ENCODE results near the gene CLDND2. TPM values are rescaled to one million over a fixed set of nuclear protein-coding genes. Genes with fewer than 3 reads are reported as not detected.

The CLDND2 gene
- total RNA-seq, 1 donor from 2014 or later: not detected

DNA sequence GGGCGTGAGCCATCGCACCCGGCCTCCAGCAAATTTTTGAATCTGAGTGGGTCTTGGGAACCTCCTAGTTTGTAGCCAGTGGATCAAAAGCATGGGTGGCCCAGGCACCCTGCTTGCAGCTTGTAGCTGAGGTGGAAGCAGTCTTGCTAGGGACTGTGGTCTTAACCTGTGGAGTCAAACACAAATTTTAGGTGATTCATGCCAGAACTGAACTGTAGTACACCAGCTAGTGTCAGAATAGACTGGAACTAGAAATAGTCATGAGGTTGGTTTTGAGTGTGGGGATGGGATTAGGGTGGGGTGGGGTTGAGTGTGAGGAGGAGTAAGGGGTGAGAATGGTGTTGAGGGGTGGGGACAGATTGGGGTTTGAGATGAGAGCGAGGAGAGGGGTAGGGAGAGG, 13.2 kb upstream of the CLDND2 start:
- no peak for DNase-seq (ENCODE audit: low read depth, low spot score)

DNA sequence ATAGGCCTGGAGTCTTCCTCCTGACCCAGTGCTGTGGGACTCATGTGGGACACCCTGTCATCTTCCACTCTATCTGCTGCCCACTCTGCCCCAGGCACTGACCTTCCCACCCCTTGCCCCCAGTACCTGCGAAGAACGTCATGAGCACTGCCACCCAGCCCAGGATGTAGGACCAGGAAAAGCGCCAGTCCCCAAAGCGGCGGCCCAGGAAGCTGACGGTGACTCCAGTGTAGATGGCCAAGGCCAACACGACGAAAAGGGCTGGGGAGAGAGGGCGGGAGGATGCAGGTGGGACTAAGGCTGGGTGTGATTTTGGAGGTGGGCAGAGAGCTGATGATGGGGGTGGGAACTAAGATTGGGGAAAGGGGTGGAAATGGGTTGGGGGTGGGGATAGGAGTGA, 11.6 kb upstream of the CLDND2 start:
- no peak for DNase-seq (ENCODE audit: low read depth, low spot score)

DNA sequence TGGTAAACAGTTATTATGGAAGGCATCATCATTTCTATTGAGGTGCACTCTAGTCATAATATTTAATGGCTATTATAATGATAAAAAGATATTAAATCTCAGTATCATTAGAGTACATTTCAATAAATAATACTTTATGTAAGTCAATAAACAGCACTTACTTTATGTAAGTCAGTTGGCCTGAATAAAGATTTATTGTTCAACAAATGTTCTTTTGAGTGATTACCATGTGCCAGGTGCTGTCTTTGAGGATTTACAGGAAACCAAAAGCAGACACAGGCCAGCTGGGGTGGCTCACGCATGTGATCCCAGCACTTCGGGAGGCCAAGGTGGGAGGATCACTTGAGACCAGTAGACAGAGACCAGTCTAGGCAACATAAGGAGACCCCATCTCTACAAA, 8.6 kb upstream of the CLDND2 start:
- no peak for DNase-seq (ENCODE audit: low read depth, low spot score)

DNA sequence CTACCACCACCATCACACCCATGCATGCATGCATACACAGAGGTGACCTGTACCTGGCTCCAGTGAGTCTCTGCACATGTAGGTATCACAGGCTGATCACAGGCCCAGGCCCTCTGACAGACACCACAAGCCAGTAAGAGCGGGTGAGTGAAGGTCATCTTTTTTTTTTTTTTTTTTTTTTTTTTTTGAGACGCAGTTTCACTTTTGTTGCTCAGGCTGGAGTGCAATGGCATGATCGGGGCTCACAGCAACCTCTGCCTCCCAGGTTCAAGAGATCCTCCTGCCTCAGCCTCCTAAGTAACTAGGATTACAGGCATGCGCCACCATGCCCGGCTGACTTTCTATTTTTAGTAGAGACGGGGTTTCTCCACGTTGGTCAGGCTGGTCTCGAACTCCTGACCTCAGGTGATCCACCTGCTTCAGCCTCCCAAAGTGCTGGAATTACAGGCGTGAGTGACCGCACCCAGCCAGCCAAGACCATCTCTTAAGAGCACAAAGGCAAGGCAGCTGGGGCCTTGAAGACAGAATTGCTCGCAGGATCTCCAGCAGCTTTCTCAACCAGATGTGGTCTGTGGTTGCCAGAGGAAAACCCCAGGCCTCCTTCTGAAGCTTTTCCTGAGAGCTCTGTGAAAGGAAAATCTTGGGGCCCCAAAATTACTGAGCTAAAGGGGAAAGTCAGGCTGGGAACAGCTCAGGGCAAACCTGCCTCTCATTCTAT, 6.9 kb upstream of the CLDND2 start:
- DNase-seq (ENCODE audit: low read depth, low spot score): no peak

DNA sequence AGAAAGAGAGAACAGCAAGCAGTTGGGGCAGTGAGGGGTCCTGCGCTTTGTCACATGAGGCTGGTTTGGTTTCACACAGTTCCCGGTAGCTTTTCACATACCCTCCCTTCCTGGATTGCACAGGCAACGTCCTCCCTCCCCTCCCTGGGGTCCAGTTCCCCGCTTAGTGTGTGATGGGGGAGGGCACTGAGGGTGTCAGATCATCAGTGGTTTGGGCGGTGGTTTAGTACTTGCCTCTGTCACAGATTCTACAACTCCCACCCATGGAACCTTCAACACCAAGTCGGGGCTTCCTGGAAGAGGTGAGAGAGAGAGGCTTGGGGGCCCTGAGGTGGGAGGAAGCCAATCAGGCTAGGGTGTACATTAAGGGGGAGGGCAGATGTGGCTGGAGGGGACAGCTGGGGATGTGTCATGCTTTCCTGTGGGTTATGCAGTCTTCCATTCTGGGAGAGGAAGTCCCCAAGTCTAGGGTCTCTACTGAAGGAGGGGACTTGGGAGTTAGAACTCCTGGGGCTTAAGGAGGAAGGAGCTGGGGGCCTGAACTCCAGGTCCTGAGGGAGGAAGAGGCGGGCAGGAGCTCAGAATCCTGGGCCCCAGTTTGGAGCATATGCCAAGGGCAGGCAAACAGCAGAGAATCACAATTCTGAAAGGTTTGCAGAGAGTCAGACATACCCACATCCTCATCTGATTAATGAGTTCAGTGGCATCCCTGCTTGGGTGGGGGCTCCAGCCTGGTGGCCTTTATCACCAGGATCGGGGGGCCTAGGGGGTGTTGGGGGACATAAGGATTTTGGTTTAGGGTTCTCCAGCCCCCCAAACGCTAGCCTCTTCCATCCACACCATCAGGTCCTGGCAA, 4.1 kb upstream of the CLDND2 start, which contains the start of gene NKG7:
TSS of gene NKG7 (minus strand) at position 6 of the 856 bp plus-strand sequence. CDS start 119 bp downstream, outside the sequence.
- no peak for DNase-seq (ENCODE audit: low read depth, low spot score)

DNA sequence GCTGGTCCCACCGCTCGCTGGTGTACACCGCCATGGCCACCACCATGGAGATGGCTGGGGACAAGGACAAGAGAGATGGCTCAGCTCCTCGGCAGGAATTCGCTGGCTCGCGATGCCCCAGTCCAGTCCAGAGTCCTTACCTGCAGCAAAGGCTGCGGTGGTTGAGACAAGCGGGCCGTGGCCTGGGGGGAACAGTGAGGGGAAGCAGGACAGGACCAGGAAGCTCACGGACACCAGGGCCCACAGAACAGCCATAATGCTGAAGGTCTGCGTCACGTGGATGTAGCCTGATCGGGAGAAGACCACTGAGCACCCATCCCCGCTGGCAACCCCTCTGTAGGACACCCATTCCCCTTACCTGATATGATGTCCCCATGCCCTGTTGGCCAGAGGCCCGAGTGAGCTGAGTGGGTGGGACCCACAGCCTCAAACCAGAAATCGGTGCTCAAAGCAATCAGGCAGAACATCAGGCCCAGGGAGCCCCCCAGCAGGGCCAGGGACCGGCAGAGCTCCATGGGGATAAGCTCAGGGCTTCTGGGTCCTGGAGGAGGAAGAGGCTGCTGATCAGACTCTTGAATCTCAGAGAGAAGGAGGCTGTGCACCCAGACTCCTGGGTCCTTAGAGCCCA, 3.3 kb upstream of the CLDND2 start:
- DNase-seq (ENCODE audit: low read depth, low spot score): no peak

DNA sequence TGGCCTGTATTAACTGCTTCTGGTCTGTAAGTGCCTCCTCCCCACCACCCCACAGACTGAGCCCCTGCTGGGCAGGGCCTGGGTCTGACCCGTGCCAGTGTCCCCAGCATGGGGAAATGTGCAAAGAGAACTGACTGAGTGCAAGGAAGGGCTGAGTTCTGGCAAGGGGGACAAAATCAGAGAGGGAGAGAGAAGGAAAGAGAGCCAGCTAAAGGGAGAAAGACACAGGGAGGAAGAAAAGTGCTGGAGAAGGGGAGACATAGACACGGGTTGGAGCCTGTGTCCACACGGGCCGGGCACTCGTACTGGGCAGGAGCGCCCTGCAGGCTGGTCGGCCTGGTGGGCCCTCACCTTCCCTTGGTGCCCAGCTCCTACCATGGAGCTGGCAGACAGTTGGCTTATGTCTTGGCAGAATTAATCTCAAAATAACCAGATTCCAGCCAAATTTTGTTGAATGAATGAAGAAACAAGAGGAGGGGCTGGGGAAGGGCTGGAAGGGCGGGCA, 2.4 kb upstream of the CLDND2 start:
- DNase-seq (ENCODE audit: low read depth, low spot score): no peak

DNA sequence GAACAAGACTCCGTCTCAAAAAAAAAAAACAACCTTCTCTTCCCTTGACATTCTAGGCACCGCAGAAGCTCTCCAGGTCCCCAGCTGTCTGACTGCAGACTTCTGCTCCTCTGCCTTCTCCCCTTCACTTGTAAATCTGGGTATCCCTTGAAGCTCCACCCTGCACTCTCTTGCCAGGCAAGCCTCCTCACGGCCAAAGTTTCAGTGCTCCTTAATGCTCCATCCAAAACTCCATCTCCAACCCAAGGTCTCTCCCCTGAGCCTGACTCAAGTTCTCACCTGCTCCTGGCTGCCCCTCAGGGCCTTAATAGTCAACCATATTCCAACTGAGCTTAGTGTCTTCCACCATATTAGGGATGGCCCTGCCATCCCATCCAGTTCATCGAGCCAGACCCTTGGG, 1.4 kb upstream of the CLDND2 start:
- DNase-seq (ENCODE audit: low read depth, low spot score): no peak

DNA sequence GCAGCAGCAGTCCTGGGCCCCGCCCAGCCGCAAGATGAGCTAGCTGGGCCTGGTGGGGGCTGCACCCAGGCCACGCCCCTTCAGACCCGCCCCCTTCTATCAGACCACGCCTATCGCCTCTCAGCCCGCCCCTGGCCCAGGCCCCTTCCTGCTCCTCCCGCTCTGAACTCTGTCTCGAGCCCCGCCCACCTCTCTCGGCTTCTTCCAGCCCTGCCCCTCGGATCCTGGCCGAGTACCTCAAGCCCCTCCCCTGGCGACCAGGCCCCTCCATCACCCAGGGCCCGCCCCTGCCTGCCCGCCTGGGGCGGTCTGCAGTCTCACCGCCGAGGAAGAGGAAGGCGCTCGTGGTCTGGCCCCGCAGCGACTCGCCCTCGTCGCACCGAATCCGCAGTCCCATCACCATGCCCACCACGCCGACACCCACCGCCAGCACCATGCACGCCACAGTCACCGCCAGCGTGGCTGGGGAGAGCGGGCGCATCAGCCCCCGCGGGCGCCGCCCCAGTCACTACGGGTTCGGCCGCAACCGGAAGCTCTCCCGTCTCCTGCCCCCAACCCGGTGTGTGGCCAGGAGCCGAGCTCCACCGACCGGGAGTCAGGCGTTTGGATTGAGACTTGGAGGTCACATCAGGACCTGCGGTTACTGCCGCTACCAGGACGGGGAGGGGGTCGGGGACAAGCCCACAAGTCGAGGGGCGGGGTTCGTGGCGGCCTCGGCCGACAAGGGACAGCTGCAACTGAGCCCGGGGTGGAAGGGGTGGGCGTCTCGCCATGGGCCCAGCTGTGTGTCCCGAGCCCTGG, 1.0 kb downstream of the CLDND2 start:
- peak; percentile 93 for DNase-seq (ENCODE audit: low read depth, low spot score)

DNA sequence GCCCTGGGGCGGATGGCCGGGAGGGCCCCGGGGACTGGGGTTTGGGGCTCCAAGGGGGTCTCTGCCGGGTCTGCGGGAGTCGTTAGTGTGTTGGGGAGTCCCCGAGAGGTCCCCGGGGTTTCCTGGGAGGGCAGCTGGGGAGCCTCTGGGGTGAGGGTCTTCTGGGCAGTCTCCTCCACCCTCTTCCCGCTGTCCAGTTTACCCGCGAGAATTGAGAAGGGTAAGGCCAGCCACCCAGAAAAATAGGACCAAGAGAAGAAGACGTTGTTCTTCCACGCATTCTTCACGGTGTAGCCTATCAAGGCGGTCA, 1.6 kb downstream of the CLDND2 start:
- DNase-seq (ENCODE audit: low read depth, low spot score): no peak

DNA sequence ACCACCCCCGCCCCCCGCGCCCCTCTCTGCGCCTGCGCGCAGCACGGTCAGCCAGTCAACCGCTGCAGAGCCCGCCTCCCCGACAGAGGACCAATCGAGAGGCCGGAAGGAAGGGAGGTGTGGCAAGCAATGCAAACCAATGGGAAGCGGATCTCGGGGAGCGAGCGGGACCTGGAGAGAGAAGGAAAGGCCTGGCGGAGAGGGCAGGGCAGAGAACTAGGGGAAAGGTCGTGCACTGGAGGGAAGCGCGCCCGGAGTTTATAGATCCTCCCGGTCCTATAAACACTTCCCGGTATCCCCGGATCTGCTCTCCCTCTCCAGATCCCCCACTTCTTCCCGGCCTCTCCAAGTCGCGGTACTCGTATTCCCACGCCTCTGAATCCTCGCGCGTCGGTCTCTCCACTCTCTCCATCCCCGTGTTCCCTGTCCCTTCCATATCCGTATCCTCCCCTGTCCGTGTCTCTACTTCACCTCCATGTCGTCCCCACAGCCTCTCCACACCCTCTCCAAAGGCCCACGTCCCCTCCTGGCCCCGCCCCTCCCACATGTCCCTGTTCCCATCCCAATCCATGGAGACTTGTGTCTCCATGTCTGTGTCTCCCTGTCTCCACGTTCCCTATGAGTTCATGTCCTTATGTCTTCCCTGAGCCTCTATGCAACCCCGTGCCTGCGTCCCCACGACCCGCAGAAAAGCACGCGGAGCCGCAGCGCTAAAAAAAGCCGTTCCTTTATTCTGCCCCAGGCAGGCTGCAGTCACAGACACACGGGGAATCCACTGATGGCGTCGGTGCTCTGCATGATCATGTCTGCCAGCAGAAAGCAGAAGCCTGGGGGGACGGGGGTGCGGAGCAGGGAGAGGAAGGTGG, 2.2 kb downstream of the CLDND2 start:
- peak; percentile 93 for DNase-seq (ENCODE audit: low read depth, low spot score)

DNA sequence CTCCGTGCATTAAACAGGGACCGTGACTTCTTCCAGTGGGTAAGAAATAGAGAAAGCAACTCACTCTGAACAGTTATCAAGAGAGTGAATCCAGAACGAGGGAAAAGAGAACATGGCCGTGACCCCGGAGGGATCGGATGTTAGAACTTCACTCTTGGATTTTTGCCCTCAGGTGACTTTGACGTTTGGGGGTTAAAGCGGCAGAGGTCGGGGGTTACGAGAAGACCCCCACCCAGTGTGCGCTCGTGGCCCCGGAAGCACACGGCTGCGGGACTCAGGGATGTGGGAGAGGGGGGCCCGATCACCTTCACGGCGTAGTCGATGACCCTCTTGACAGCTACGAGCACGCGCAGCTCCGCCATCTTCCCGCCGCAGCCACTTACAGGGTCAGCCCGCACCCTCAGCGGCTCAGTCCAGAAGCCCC, 2.8 kb downstream of the CLDND2 start, which contains the start of gene ETFB:
TSS of gene ETFB (minus strand) at position 424 of the 424 bp plus-strand sequence. CDS start at position 362, 62 bp downstream.
- no peak for DNase-seq (ENCODE audit: low read depth, low spot score)

DNA sequence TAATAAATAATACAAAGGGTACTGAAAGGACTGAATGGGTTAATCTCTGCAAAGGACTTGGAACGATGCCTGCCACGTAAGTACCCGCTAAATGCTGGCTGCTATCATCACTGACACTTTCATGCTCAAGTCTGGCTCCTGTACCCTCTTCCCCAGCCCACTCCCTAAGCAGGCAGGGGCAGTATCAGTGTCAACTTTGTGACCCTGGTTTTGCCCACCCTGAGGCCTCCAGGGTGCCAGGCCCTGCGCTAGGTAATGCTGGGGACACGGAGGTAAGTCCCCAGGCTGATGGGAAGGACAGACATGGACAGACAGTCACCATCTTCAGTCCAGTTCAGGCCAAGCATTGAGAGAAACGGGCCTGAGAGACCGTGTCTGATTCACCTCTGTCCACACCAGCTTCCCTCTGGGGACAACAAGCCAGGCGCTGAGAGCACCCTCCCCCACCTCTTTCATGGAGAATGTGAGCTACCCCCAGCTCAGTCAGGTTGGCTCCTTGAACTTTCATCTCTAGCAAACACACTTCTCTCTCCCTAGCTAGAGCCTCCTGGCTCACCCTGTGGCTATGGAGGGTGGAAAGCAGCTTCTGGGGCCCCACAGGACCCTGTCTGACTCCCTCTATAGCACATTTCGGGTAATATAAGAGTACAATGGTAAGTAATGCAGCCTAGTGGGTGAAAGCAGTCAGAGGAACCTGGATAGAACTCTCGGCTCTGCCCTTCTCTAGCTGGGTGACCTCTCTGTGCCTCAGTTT, 3.4 kb downstream of the CLDND2 start:
- no peak for DNase-seq (ENCODE audit: low read depth, low spot score)

DNA sequence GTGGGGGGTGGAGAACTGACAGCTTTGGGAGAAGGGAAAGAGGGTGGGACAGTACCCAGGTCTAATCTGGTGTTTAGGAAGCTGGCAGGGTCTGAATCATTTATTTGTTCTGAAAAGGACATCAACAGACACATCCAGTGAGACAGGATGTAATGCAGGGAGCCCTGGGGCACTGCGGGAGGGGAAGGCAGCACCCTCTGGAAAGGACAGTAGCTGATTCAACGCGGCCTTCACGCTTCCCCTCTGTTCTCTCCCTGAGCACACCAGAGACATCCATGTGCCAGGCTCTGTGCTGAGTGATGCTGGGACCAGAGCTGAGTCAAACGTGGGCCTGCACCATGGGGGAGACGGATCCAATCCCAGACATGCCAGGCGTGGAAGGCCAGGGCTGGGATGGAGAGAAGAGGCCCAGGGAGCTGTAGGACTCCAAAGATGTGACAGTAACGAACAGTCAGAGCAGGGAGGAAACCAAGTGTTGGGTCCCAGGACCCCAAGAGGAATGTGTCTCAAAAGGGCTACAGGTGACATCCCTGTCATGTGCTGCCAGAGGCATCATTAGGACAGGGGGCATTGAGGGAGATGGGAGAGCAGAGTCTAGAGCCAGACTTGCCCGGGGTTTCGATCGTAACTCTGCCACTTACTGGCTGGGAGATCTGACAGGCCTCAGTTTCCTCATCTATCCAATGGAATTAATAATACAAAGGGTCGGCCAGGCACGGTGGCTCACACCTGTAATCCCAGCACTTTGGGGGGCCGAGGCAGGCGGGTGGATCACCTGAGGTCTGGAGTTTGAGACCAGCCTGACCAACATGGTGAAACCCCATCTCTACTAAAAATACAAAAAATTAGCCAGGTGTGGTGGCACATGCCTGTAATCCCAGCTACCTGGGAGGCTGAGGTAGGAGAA, 4.3 kb downstream of the CLDND2 start:
- DNase-seq (ENCODE audit: low read depth, low spot score): no peak

DNA sequence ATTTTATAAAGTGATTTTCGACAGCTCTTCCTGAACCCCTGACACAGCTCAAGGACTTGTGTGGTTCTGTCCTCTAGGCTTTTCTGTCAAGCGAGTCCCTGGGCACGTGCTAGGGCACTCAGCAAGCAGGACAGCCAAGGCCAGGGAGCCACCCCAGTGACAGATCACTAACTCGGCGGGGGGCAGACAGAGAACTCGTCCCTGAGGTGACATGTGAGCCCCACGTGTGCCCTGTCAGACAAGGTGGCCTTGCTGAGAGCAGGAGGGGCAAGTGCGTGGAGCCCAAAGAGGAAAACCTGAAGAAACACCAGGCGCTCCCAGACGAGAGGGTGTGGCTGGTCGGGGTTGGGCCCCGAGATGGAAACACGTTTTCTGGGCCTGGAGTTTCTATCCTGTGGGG, 7.6 kb downstream of the CLDND2 start:
- no peak for DNase-seq (ENCODE audit: low read depth, low spot score)

DNA sequence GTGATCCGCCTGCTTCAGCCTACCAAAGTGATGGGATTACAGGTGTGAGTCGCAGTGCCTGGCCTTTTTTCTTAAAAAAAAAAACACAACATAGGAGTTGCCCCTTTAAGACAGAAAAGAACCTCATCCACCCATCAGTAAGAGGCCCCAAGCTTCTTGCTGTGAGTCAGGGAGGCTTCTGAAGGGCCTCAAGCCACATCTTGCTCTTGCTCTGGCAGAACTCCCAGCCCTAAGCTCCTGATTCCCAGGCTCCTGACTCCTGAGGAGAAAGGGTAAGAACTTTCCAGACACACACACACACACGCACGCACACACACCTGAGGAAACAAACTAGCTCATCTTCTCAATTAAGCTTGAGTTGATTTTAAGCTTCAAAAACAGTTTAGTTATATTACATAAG, 9.5 kb downstream of the CLDND2 start:
- no peak for DNase-seq (ENCODE audit: low read depth, low spot score)

DNA sequence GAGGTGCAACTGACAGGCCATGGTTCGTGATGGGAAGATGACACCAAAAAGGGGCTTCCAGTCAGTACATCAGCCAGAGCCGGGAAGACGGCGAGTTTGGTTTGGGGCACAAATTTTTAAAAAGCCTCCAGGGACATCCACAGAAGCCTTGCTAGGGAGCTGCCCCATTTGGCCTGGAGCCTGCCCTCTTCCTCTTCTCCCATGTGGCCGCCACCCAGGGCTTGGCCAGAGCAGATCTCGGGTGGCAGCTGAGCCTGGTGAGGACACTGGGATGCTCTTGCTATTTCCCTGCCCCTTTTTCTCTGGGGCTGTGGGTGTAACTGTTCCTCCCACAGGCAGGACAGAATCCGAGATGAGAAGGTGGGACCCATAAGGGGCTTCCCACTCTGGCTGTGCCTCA, 10.9 kb downstream of the CLDND2 start:
- DNase-seq (ENCODE audit: low read depth, low spot score): no peak

DNA sequence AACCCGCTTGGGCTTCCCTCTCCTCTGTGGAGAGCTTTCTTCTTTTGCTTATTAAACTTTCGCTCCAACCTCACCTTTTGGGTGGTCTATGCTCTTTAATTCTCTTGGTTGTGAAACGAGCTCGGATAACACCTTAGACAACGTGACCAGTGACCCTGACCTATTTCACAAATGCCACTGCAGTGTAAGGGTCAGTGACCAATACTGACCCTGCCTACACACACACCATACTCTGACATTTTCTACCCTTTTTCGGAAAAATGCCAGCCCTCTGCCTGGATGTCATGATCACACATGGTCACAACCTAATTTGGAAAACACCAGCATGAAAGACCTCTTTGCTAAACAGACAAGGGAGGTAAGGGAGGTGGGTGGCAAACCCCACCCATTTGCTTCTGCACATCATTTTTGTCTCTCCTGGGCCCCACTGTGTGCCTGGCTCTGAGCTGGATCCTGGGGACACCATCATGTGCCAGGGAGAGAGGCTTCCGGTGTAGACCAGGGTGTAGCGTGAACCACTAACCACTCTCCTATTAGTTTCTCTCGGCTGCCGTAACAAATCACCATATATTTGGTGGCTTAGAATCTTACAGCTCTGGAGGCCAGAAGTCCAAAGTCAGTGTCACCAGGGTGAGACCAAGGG, 12.5 kb downstream of the CLDND2 start:
- no peak for DNase-seq (ENCODE audit: low read depth, low spot score)
